A673 (cell line): ENCODE measurements around the gene ZNF540.

ENCODE experiments used
- EZH2 ChIP-seq: fragments of 200-600 bp; sonication (generic); IDR thresholded peaks from 2 replicates; pipeline ENCODE4 v1.6.1; 2017; ENCODE audit warnings: borderline replicate concordance, low read depth, mild to moderate bottlenecking, mixed read lengths, antibody characterized with exemption, low read length; ENCODE audit not compliant: poor library complexity, severe bottlenecking
- TF ChIP-seq, protein P1 (sequence below): fragments of 300-800, 200-600 bp; sonication (generic); conservative IDR thresholded peaks from 2 replicates; pipeline ENCODE4 v1.5.1; 2017; ENCODE audit warnings: low read depth, mild to moderate bottlenecking, antibody characterized with exemption, low read length, moderate library complexity, mixed read lengths

GRCh38 chr19:37583340-37583739 lies 11.3 kb upstream of the ZNF540 start:
- TF ChIP-seq, protein P1, sequence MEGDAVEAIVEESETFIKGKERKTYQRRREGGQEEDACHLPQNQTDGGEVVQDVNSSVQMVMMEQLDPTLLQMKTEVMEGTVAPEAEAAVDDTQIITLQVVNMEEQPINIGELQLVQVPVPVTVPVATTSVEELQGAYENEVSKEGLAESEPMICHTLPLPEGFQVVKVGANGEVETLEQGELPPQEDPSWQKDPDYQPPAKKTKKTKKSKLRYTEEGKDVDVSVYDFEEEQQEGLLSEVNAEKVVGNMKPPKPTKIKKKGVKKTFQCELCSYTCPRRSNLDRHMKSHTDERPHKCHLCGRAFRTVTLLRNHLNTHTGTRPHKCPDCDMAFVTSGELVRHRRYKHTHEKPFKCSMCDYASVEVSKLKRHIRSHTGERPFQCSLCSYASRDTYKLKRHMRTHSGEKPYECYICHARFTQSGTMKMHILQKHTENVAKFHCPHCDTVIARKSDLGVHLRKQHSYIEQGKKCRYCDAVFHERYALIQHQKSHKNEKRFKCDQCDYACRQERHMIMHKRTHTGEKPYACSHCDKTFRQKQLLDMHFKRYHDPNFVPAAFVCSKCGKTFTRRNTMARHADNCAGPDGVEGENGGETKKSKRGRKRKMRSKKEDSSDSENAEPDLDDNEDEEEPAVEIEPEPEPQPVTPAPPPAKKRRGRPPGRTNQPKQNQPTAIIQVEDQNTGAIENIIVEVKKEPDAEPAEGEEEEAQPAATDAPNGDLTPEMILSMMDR: no peak
- TF ChIP-seq EZH2: no peak
